Astrocyte (in vitro differentiated cells and primary cell): ENCODE results near the gene CPM. TPM values are rescaled to one million over a fixed set of nuclear protein-coding genes. Genes with fewer than 3 reads are reported as not detected.

Experiments used
- DNase-seq: peaks from one replicate; pipeline ENCODE4 v3.0.0-alpha.2; 2010; ENCODE audit warnings: low read depth
- FAIRE-seq: peaks from 2 replicates; lab custom pipeline; 2011; peaks lifted over from hg19 to GRCh38; lab: Jason Lieb, UNC
- H2AFZ ChIP-seq: 2 replicates; pipeline ENCODE4 v1.6.0; 2012; ENCODE audit warnings: low read depth, low read length, inconsistent platforms
- H3K27ac ChIP-seq: 2 replicates; pipeline ENCODE4 v1.5.1; 2011; ENCODE audit warnings: low read depth, low read length, inconsistent platforms
- H3K27me3 ChIP-seq: 2 replicates; pipeline ENCODE4 v1.6.0; 2011; ENCODE audit warnings: low read length, inconsistent platforms; ENCODE audit not compliant: insufficient read depth
- H3K36me3 ChIP-seq: 2 replicates; pipeline ENCODE4 v1.5.1; 2011; ENCODE audit warnings: low read length, inconsistent platforms; ENCODE audit not compliant: insufficient read depth
- H3K4me1 ChIP-seq: 2 replicates; pipeline ENCODE4 v1.5.1; 2011; ENCODE audit warnings: low read length, inconsistent platforms; ENCODE audit not compliant: insufficient read depth
- H3K4me2 ChIP-seq: 2 replicates; pipeline ENCODE4 v1.6.0; 2012; ENCODE audit warnings: low read length, inconsistent platforms
- H3K4me3 ChIP-seq: 2 replicates; pipeline ENCODE4 v1.5.1; 2011; ENCODE audit warnings: low read depth, mild to moderate bottlenecking, low read length, inconsistent platforms; ENCODE audit not compliant: insufficient read depth
- H3K79me2 ChIP-seq: 2 replicates; pipeline ENCODE4 v1.6.0; 2012; ENCODE audit warnings: mild to moderate bottlenecking, low read length, inconsistent platforms; ENCODE audit not compliant: insufficient read depth
- H3K9ac ChIP-seq: 2 replicates; pipeline ENCODE4 v1.6.0; 2012; ENCODE audit warnings: mild to moderate bottlenecking, low read length, inconsistent platforms
- H3K9me3 ChIP-seq: 2 replicates; pipeline ENCODE4 v1.5.1; 2012; ENCODE audit warnings: low read depth, mild to moderate bottlenecking, low read length, inconsistent platforms; ENCODE audit not compliant: insufficient read depth
- H4K20me1 ChIP-seq: 2 replicates; pipeline ENCODE4 v1.6.0; 2012; ENCODE audit warnings: low read length, inconsistent platforms; ENCODE audit not compliant: insufficient read depth
- H3K27ac Mint-ChIP-seq: one replicate; pipeline ENCODE4 v1.8.0; 2021; ENCODE audit warnings: mild to moderate bottlenecking, mixed read lengths; ENCODE audit not compliant: unreplicated experiment
- H3K27me3 Mint-ChIP-seq: one replicate; pipeline ENCODE4 v1.8.0; 2021; ENCODE audit warnings: low read depth, mixed read lengths; ENCODE audit not compliant: unreplicated experiment
- H3K36me3 Mint-ChIP-seq: one replicate; pipeline ENCODE4 v1.8.0; 2021; ENCODE audit warnings: low read depth, mixed read lengths; ENCODE audit not compliant: unreplicated experiment
- H3K4me1 Mint-ChIP-seq: one replicate; pipeline ENCODE4 v1.8.0; 2021; ENCODE audit warnings: low read depth, mixed read lengths; ENCODE audit not compliant: unreplicated experiment
- H3K4me3 Mint-ChIP-seq: one replicate; pipeline ENCODE4 v1.8.0; 2021; ENCODE audit warnings: mild to moderate bottlenecking, moderate library complexity, mixed read lengths; ENCODE audit not compliant: unreplicated experiment
- H3K9me3 Mint-ChIP-seq: one replicate; pipeline ENCODE4 v1.8.0; 2021; ENCODE audit warnings: mild to moderate bottlenecking, mixed read lengths; ENCODE audit not compliant: unreplicated experiment
- CTCF ChIP-seq: IDR thresholded peaks from 2 replicates; pipeline ENCODE4 v1.5.1; 2011; ENCODE audit warnings: low read depth, mild to moderate bottlenecking, inconsistent platforms, low read length, moderate library complexity; ENCODE audit not compliant: insufficient read depth
- EZH2 ChIP-seq: IDR thresholded peaks from 2 replicates; pipeline ENCODE4 v1.6.1; 2012; ENCODE audit warnings: mild to moderate bottlenecking, low read length, inconsistent platforms; ENCODE audit not compliant: insufficient read depth
- total RNA-seq: library from RNA; stranded (reverse); gene quantifications from 2 replicates; pipeline ENCODE4 v1.2.1, GENCODE V29; 2021

The CPM gene
- total RNA-seq, 1 donor from 2014 or later: 2.7 TPM

GRCh38 chr12:68868043-68868790 lies 64.8 kb downstream of the CPM start:
- no peak for FAIRE-seq
- Mint-ChIP-seq H3K27me3 (no peaks in the 10 kb centered on the region), H3K4me1 (peaks cover 6% of the 10 kb centered on the region), H3K4me3 (no peak overlapping the region), H3K27ac (no peak overlapping the region), H3K9me3 (no peaks in the 10 kb centered on the region), H3K36me3 (no peaks in the 10 kb centered on the region)
- H3K9ac ChIP-seq: no peak overlapping the region
- H3K4me2 ChIP-seq: no peak overlapping the region
- H3K9me3 ChIP-seq: no peaks in the 10 kb centered on the region
- H3K27me3 ChIP-seq: no peaks in the 10 kb centered on the region
- no peak for DNase-seq
- peaks cover 4% of the 10 kb centered on the region for H3K4me1 ChIP-seq
- no peak overlapping the region for H3K4me3 ChIP-seq
- no peaks in the 10 kb centered on the region for H4K20me1 ChIP-seq
- H3K36me3 ChIP-seq: no peaks in the 10 kb centered on the region
- no peak overlapping the region for H3K27ac ChIP-seq
- TF ChIP-seq CTCF (no peak), EZH2 (no peak)
- no peak overlapping the region for H2AFZ ChIP-seq
- no peaks in the 10 kb centered on the region for H3K79me2 ChIP-seq

GRCh38 chr12:68867606-68868005 lies 65.4 kb downstream of the CPM start:
- H3K9me3 Mint-ChIP-seq: no peaks in the 10 kb centered on the region
- H3K27ac ChIP-seq: no peak overlapping the region
- no peak overlapping the region for H2AFZ ChIP-seq
- H4K20me1 ChIP-seq: no peaks in the 10 kb centered on the region
- H3K4me2 ChIP-seq: no peak overlapping the region
- no peak overlapping the region for H3K27ac Mint-ChIP-seq
- H3K4me1 ChIP-seq: peaks cover 4% of the 10 kb centered on the region
- H3K79me2 ChIP-seq: no peaks in the 10 kb centered on the region
- no peaks in the 10 kb centered on the region for H3K36me3 ChIP-seq
- no peaks in the 10 kb centered on the region for H3K36me3 Mint-ChIP-seq
- no peaks in the 10 kb centered on the region for H3K9me3 ChIP-seq
- DNase-seq: no peak
- H3K4me3 Mint-ChIP-seq: no peak overlapping the region
- no peak for TF ChIP-seq CTCF
- no peak for TF ChIP-seq EZH2
- peaks cover 6% of the 10 kb centered on the region for H3K4me1 Mint-ChIP-seq
- no peak for FAIRE-seq
- H3K9ac ChIP-seq: no peak overlapping the region
- no peaks in the 10 kb centered on the region for H3K27me3 ChIP-seq
- H3K27me3 Mint-ChIP-seq: no peaks in the 10 kb centered on the region
- H3K4me3 ChIP-seq: no peak overlapping the region

- H3K4me2 ChIP-seq: no peak overlapping the region
- Mint-ChIP-seq H3K36me3 (no peaks in the 10 kb centered on the region), H3K27ac (no peak overlapping the region), H3K9me3 (no peaks in the 10 kb centered on the region), H3K4me3 (no peak overlapping the region), H3K4me1 (peaks cover 6% of the 10 kb centered on the region), H3K27me3 (no peaks in the 10 kb centered on the region)
- H3K36me3 ChIP-seq: no peaks in the 10 kb centered on the region
- H3K27ac ChIP-seq: no peak overlapping the region
- H3K9ac ChIP-seq: no peak overlapping the region
- H3K4me3 ChIP-seq: no peak overlapping the region
- no peaks in the 10 kb centered on the region for H3K79me2 ChIP-seq
- FAIRE-seq: no peak
- peaks cover 4% of the 10 kb centered on the region for H3K4me1 ChIP-seq
- no peaks in the 10 kb centered on the region for H3K9me3 ChIP-seq
- DNase-seq: no peak
- no peaks in the 10 kb centered on the region for H3K27me3 ChIP-seq
- H4K20me1 ChIP-seq: no peaks in the 10 kb centered on the region
- TF ChIP-seq EZH2 (no peak), CTCF (no peak)
- H2AFZ ChIP-seq: no peak overlapping the region
These were observed 66.0 kb downstream of the CPM start for GRCh38 chr12:68866950-68867349.
